Measurements from ENCODE around the gene DAAM1.

Gene DAAM1

GRCh38 chr14:59321626-59321949 is 133.1 kb downstream of the DAAM1 start:
- peaks cover 18% of the 10 kb centered on the region for H3K36me3 Mint-ChIP-seq (ENCODE audit: low read depth)

GRCh38 chr14:59325906-59326305 is 137.4 kb downstream of the DAAM1 start:
- H3K4me3 Mint-ChIP-seq = no peak overlapping the region
- H3K4me1 Mint-ChIP-seq (ENCODE audit: low read depth) = peaks cover 7% of the 10 kb centered on the region
- no peak overlapping the region for H3K27ac Mint-ChIP-seq
- peaks cover 32% of the 10 kb centered on the region for H3K36me3 Mint-ChIP-seq (ENCODE audit: low read depth)
- H3K9me3 Mint-ChIP-seq = no peaks in the 10 kb centered on the region
- no peak for DNase-seq
- no peaks in the 10 kb centered on the region for H3K27me3 Mint-ChIP-seq

More at GRCh38 chr14:59321626-59321949, 133.1 kb downstream of the DAAM1 start:
- Mint-ChIP-seq H3K27ac (no peak overlapping the region), H3K9me3 (no peaks in the 10 kb centered on the region), H3K4me1 (ENCODE audit: low read depth) (peaks cover 8% of the 10 kb centered on the region), H3K4me3 (no peak overlapping the region), H3K27me3 (no peaks in the 10 kb centered on the region)
- DNase-seq = no peak

- Mint-ChIP-seq H3K36me3 (ENCODE audit: low read depth) (peaks cover 51% of the 10 kb centered on the region), H3K4me1 (ENCODE audit: low read depth) (no peaks in the 10 kb centered on the region)
These were observed 140.0 kb downstream of the DAAM1 start for GRCh38 chr14:59328454-59328853.

GRCh38 chr14:59330455-59330854 is 142.0 kb downstream of the DAAM1 start:
- Mint-ChIP-seq H3K4me1 (ENCODE audit: low read depth) (no peaks in the 10 kb centered on the region), H3K36me3 (ENCODE audit: low read depth) (peaks cover 50% of the 10 kb centered on the region), H3K27me3 (no peaks in the 10 kb centered on the region), H3K27ac (no peak overlapping the region), H3K9me3 (no peaks in the 10 kb centered on the region), H3K4me3 (no peak overlapping the region)
- no peak for DNase-seq

More at GRCh38 chr14:59328454-59328853, 140.0 kb downstream of the DAAM1 start:
- no peak for DNase-seq
- Mint-ChIP-seq H3K4me3 (no peak overlapping the region), H3K27ac (no peak overlapping the region), H3K27me3 (no peaks in the 10 kb centered on the region), H3K9me3 (no peaks in the 10 kb centered on the region)

GRCh38 chr14:59331217-59331616 is 142.8 kb downstream of the DAAM1 start:
- Mint-ChIP-seq H3K36me3 (ENCODE audit: low read depth) (peaks cover 43% of the 10 kb centered on the region), H3K9me3 (no peaks in the 10 kb centered on the region), H3K27ac (no peak overlapping the region), H3K27me3 (no peaks in the 10 kb centered on the region), H3K4me1 (ENCODE audit: low read depth) (no peaks in the 10 kb centered on the region), H3K4me3 (no peak overlapping the region)
- DNase-seq = no peak

GRCh38 chr14:59332727-59333126 is 144.3 kb downstream of the DAAM1 start:
- H3K4me1 Mint-ChIP-seq (ENCODE audit: low read depth) = no peaks in the 10 kb centered on the region
- H3K27me3 Mint-ChIP-seq = no peaks in the 10 kb centered on the region
- no peak overlapping the region for H3K4me3 Mint-ChIP-seq
- H3K36me3 Mint-ChIP-seq (ENCODE audit: low read depth) = peaks cover 35% of the 10 kb centered on the region
- no peak overlapping the region for H3K27ac Mint-ChIP-seq
- no peak for DNase-seq
- H3K9me3 Mint-ChIP-seq = no peaks in the 10 kb centered on the region

GRCh38 chr14:59333235-59333634 is 144.8 kb downstream of the DAAM1 start:
- H3K36me3 Mint-ChIP-seq (ENCODE audit: low read depth) = peaks cover 32% of the 10 kb centered on the region
- no peak overlapping the region for H3K4me3 Mint-ChIP-seq
- no peaks in the 10 kb centered on the region for H3K4me1 Mint-ChIP-seq (ENCODE audit: low read depth)
- H3K9me3 Mint-ChIP-seq = no peaks in the 10 kb centered on the region
- no peak overlapping the region for H3K27ac Mint-ChIP-seq
- no peak for DNase-seq
- no peaks in the 10 kb centered on the region for H3K27me3 Mint-ChIP-seq

- Mint-ChIP-seq H3K4me1 (ENCODE audit: low read depth) (no peaks in the 10 kb centered on the region), H3K36me3 (ENCODE audit: low read depth) (peaks cover 30% of the 10 kb centered on the region), H3K27ac (no peak overlapping the region), H3K4me3 (no peak overlapping the region), H3K27me3 (no peaks in the 10 kb centered on the region), H3K9me3 (no peaks in the 10 kb centered on the region)
- no peak for DNase-seq
These were observed 145.2 kb downstream of the DAAM1 start for GRCh38 chr14:59333668-59334067.

- Mint-ChIP-seq H3K36me3 (ENCODE audit: low read depth) (peaks cover 30% of the 10 kb centered on the region), H3K4me3 (no peak overlapping the region), H3K27me3 (no peaks in the 10 kb centered on the region), H3K27ac (no peak overlapping the region), H3K9me3 (no peaks in the 10 kb centered on the region), H3K4me1 (ENCODE audit: low read depth) (no peaks in the 10 kb centered on the region)
- DNase-seq = no peak
These were observed 145.8 kb downstream of the DAAM1 start for GRCh38 chr14:59334253-59334652.

GRCh38 chr14:59336098-59336497 is 147.6 kb downstream of the DAAM1 start:
- no peak for DNase-seq
- Mint-ChIP-seq H3K4me3 (no peak overlapping the region), H3K4me1 (ENCODE audit: low read depth) (no peaks in the 10 kb centered on the region), H3K27ac (no peak overlapping the region), H3K9me3 (no peaks in the 10 kb centered on the region), H3K27me3 (no peaks in the 10 kb centered on the region), H3K36me3 (ENCODE audit: low read depth) (peaks cover 35% of the 10 kb centered on the region)

GRCh38 chr14:59336706-59337105 is 148.2 kb downstream of the DAAM1 start:
- no peaks in the 10 kb centered on the region for H3K4me1 Mint-ChIP-seq (ENCODE audit: low read depth)
- no peaks in the 10 kb centered on the region for H3K9me3 Mint-ChIP-seq
- no peaks in the 10 kb centered on the region for H3K27me3 Mint-ChIP-seq
- no peak overlapping the region for H3K27ac Mint-ChIP-seq
- H3K4me3 Mint-ChIP-seq = no peak overlapping the region
- DNase-seq = no peak
- H3K36me3 Mint-ChIP-seq (ENCODE audit: low read depth) = peaks cover 32% of the 10 kb centered on the region

- no peaks in the 10 kb centered on the region for H3K4me1 Mint-ChIP-seq (ENCODE audit: low read depth)
- H3K27me3 Mint-ChIP-seq = no peaks in the 10 kb centered on the region
- peaks cover 27% of the 10 kb centered on the region for H3K36me3 Mint-ChIP-seq (ENCODE audit: low read depth)
- DNase-seq = no peak
- H3K27ac Mint-ChIP-seq = no peak overlapping the region
- no peak overlapping the region for H3K4me3 Mint-ChIP-seq
- H3K9me3 Mint-ChIP-seq = no peaks in the 10 kb centered on the region
These were observed 148.7 kb downstream of the DAAM1 start for GRCh38 chr14:59337141-59337611.

GRCh38 chr14:59338761-59339160 is 150.3 kb downstream of the DAAM1 start:
- Mint-ChIP-seq H3K4me3 (no peak overlapping the region), H3K27me3 (no peaks in the 10 kb centered on the region), H3K4me1 (ENCODE audit: low read depth) (no peaks in the 10 kb centered on the region), H3K9me3 (no peaks in the 10 kb centered on the region), H3K27ac (no peak overlapping the region), H3K36me3 (ENCODE audit: low read depth) (peaks cover 16% of the 10 kb centered on the region)
- DNase-seq = no peak

GRCh38 chr14:59339524-59340330 is 151.3 kb downstream of the DAAM1 start:
- Mint-ChIP-seq H3K4me1 (ENCODE audit: low read depth) (no peaks in the 10 kb centered on the region), H3K27me3 (no peaks in the 10 kb centered on the region), H3K27ac (no peak overlapping the region), H3K36me3 (ENCODE audit: low read depth) (peaks cover 16% of the 10 kb centered on the region), H3K4me3 (no peak overlapping the region), H3K9me3 (no peaks in the 10 kb centered on the region)
- DNase-seq = no peak

- Mint-ChIP-seq H3K27ac (no peak overlapping the region), H3K4me1 (ENCODE audit: low read depth) (no peaks in the 10 kb centered on the region), H3K4me3 (no peak overlapping the region), H3K9me3 (no peaks in the 10 kb centered on the region), H3K36me3 (ENCODE audit: low read depth) (peaks cover 16% of the 10 kb centered on the region), H3K27me3 (no peaks in the 10 kb centered on the region)
- no peak for DNase-seq
These were observed 153.5 kb downstream of the DAAM1 start for GRCh38 chr14:59341858-59342477.
